ENCODE measurements around the gene ZNF394.

DNA sequence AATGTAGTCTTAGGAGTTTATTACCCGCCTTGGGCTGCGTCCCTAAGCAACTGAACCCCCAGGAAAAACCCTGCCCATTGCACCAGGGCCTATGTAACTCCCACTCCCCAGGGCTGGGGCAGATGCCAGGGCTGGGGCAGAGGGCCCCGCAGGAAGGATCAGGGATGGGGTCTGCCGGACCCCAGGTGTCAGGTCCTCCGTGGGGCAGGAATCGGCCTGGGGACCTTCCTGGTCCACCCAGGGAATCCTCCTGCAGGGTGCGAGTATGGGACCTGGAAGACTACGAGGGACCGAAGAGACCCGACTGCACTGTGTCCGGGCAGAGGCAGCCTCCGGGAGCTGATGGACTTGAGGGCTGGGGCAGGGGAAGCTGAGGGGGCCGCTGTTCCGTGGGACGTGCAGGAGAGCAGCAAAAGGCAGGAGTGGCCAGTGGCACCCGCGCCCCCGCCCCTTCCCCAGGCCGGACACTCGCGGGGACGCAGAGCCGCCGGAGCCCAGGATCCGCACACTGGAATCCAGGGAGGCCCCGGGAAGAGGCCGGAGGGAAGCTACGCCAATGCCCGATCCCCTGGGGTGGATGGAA, 31.7 kb downstream of the ZNF394 start:
- TF ChIP-seq CTCF (optimal IDR thresholded peaks at IDR 0.05 in 1 of 3, IDR thresholded peaks at IDR 0.05 in 1 of 3, conservative IDR thresholded peaks at IDR 0.05 in 1 of 3; ENCODE audit: extremely low read depth in 1 of 3, insufficient read depth in 2 of 3, low read length in 3 of 3) (no peak), EZH2 (IDR thresholded peaks at IDR 0.05; ENCODE audit: low read length) (no peak)
